SU-DHL-6 (cell line): ENCODE measurements around the gene SLC2A1.

ENCODE experiments used
- H2AFZ ChIP-seq: fragments of 200-600 bp; sonication (generic); 2 replicates; pipeline ENCODE4 v1.6.1; 2014; ENCODE audit warnings: low read depth, mild to moderate bottlenecking, moderate library complexity, mixed read lengths, antibody characterized with exemption, low read length; ENCODE audit not compliant: severe bottlenecking
- H3F3A ChIP-seq: fragments of 200-600 bp; shearing (Covaris generic); 2 replicates; pipeline ENCODE4 v1.6.0; 2016; ENCODE audit warnings: antibody characterized with exemption, mild to moderate bottlenecking; ENCODE audit not compliant: insufficient read depth
- H3K27ac ChIP-seq: fragments of 200-600 bp; sonication (generic); 2 replicates; pipeline ENCODE4 v1.5.1; 2016; ENCODE audit warnings: low read depth, mild to moderate bottlenecking, low read length, moderate library complexity, mixed read lengths
- H3K27me3 ChIP-seq: fragments of 200-600 bp; sonication (generic), shearing (Covaris generic); 2 replicates; pipeline ENCODE4 v1.6.0; 2014; ENCODE audit warnings: mild to moderate bottlenecking, low read length
- H3K36me3 ChIP-seq: fragments of 200-600 bp; sonication (generic); 2 replicates; pipeline ENCODE4 v1.6.1; 2014; ENCODE audit warnings: mild to moderate bottlenecking, low read length, mixed read lengths
- H3K4me2 ChIP-seq: fragments of 300-600, 200-600 bp; shearing (Covaris generic), sonication (generic); 2 replicates; pipeline ENCODE4 v1.6.0; 2014; ENCODE audit warnings: low read length, low read depth, mild to moderate bottlenecking; ENCODE audit not compliant: poor library complexity, severe bottlenecking
- H3K4me3 ChIP-seq: fragments of 200-600 bp; sonication (generic); 2 replicates; pipeline ENCODE4 v1.5.1; 2014; ENCODE audit warnings: antibody characterized with exemption, low read length, mild to moderate bottlenecking, mixed read lengths; ENCODE audit not compliant: insufficient read depth, poor library complexity, severe bottlenecking
- H3K79me2 ChIP-seq: fragments of 200-600 bp; sonication (generic); 2 replicates; pipeline ENCODE4 v1.6.1; 2014; ENCODE audit warnings: mild to moderate bottlenecking, low read length, moderate library complexity; ENCODE audit not compliant: insufficient read depth
- H3K9ac ChIP-seq: fragments of 200-600 bp; sonication (generic); 2 replicates; pipeline ENCODE4 v1.7.0; 2014; ENCODE audit warnings: mild to moderate bottlenecking, low read length
- H3K9me2 ChIP-seq: fragments of 200-600 bp; sonication (generic); replicated peaks from 2 replicates; pipeline ENCODE4 v1.6.1; 2014; ENCODE audit warnings: low read length; ENCODE audit not compliant: insufficient read depth
- H3K9me3 ChIP-seq: fragments of 200-600 bp; sonication (generic); 2 replicates; pipeline ENCODE4 v1.6.1; 2014; ENCODE audit warnings: low read length, mixed read lengths; ENCODE audit not compliant: insufficient read depth
- H4K20me1 ChIP-seq: fragments of 200-600 bp; sonication (generic); 2 replicates; pipeline ENCODE4 v1.6.1; 2014; ENCODE audit warnings: low read depth, mild to moderate bottlenecking, antibody characterized with exemption, low read length, moderate library complexity, mixed read lengths
- EZH2phosphoT487 ChIP-seq: fragments of 200-600 bp; sonication (generic), shearing (Covaris generic); conservative IDR thresholded peaks from 2 replicates; pipeline ENCODE4 v1.6.1; 2018; ENCODE audit warnings: mild to moderate bottlenecking, antibody characterized with exemption, low read length, moderate library complexity, mixed read lengths
- TF ChIP-seq, protein P1 (sequence below): fragments of 200-600 bp; sonication (generic); IDR thresholded peaks from one replicate; pipeline ENCODE4 v1.5.1; 2017; ENCODE audit warnings: antibody characterized with exemption, mild to moderate bottlenecking, low read length, moderate library complexity; ENCODE audit not compliant: insufficient read depth, poor library complexity, severe bottlenecking

SLC2A1 gene

GRCh38 chr1:42981255-42981805, 22.7 kb upstream of the SLC2A1 start:
- H3K79me2 ChIP-seq, result no peaks in the 10 kb centered on the region
- no peak overlapping the region for H3K27ac ChIP-seq
- no peak overlapping the region for H3K4me3 ChIP-seq
- H3K9me3 ChIP-seq, result no peaks in the 10 kb centered on the region
- no peaks in the 10 kb centered on the region for H4K20me1 ChIP-seq
- no peak overlapping the region for H3K9ac ChIP-seq
- H3K27me3 ChIP-seq, result no peaks in the 10 kb centered on the region
- no peak for TF ChIP-seq EZH2phosphoT487
- TF ChIP-seq, protein P1, sequence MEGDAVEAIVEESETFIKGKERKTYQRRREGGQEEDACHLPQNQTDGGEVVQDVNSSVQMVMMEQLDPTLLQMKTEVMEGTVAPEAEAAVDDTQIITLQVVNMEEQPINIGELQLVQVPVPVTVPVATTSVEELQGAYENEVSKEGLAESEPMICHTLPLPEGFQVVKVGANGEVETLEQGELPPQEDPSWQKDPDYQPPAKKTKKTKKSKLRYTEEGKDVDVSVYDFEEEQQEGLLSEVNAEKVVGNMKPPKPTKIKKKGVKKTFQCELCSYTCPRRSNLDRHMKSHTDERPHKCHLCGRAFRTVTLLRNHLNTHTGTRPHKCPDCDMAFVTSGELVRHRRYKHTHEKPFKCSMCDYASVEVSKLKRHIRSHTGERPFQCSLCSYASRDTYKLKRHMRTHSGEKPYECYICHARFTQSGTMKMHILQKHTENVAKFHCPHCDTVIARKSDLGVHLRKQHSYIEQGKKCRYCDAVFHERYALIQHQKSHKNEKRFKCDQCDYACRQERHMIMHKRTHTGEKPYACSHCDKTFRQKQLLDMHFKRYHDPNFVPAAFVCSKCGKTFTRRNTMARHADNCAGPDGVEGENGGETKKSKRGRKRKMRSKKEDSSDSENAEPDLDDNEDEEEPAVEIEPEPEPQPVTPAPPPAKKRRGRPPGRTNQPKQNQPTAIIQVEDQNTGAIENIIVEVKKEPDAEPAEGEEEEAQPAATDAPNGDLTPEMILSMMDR, result no peak
- no peak overlapping the region for H2AFZ ChIP-seq
- no peaks in the 10 kb centered on the region for H3F3A ChIP-seq
- H3K9me2 ChIP-seq, result no peaks in the 10 kb centered on the region
- H3K36me3 ChIP-seq, result no peaks in the 10 kb centered on the region
- no peak overlapping the region for H3K4me2 ChIP-seq

DNA sequence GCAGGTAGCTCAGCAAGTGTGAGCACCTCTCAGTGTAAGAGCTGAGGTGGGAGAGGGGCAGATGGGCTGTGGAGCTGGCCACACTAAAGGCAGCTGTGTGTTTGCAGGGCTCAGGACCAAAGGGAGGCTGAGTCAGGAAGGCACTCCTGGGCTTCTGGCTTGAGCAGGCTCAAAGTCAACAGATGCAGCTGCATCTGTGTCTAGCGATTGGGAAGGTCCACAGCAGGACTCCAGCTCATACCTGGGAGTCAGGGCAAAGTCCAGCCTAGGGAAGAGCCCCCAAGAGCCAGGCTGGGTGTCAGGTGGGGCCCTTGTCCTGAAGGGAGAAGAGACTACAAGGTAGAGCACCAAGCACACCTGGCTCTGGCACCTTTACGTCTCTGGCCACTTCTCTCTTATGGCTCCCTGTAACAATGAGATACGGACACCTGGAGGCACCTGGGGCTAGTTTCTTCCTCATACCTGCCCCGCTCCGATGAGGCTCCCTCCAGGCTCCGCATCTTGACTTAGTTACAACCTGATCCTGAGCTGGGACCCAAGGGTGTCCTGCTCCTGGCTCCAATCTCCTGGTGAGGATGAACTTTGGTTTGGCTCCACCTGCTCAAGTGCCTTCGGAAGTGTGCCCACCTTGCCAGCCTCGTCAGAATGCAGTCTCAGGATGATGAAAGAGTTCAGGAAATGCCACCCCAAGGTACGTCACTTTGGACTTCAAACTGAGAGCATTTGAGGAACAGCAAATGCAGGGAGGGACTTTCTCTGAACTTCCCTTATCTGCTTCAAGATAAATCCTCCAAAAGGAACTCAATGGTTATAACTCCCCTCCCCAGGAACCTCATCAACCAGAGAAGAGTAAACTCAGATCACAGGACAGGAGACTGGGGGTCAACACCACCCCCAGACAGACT, 21.5 kb upstream of the SLC2A1 start:
- Histone ChIP-seq H3K4me3 (no peak overlapping the region), H3K27ac (no peak overlapping the region), H3K4me2 (no peak overlapping the region), H3K9me3 (no peaks in the 10 kb centered on the region), H2AFZ (no peak overlapping the region), H3K9ac (no peak overlapping the region), H3K27me3 (no peaks in the 10 kb centered on the region), H3F3A (no peaks in the 10 kb centered on the region), H4K20me1 (no peaks in the 10 kb centered on the region), H3K9me2 (no peaks in the 10 kb centered on the region), H3K36me3 (no peaks in the 10 kb centered on the region), H3K79me2 (no peaks in the 10 kb centered on the region)
- no peak for TF ChIP-seq EZH2phosphoT487
- TF ChIP-seq, protein P1, result no peak

GRCh38 chr1:42979036-42979430, 20.4 kb upstream of the SLC2A1 start:
- Histone ChIP-seq H3K36me3 (no peaks in the 10 kb centered on the region), H2AFZ (no peak overlapping the region), H3K27me3 (no peaks in the 10 kb centered on the region), H3K9me3 (no peaks in the 10 kb centered on the region), H3K9me2 (no peaks in the 10 kb centered on the region), H4K20me1 (no peaks in the 10 kb centered on the region), H3K4me2 (no peak overlapping the region), H3K27ac (no peak overlapping the region), H3F3A (no peaks in the 10 kb centered on the region), H3K79me2 (no peaks in the 10 kb centered on the region), H3K9ac (no peak overlapping the region), H3K4me3 (no peak overlapping the region)
- no peak for TF ChIP-seq EZH2phosphoT487
- TF ChIP-seq, protein P1, result no peak
